GM04504 (cell line): ENCODE data around the gene INTS6L.
"Not testable (repeated sequence)": the region's sequence is repeated elsewhere in the genome, so short reads cannot be mapped to it uniquely, and the experiment has no call there.

Experiments
- DNase-seq: peaks from one replicate; pipeline ENCODE4 v3.0.0-alpha.2; 2012; ENCODE audit warnings: low read depth

Gene INTS6L

DNA sequence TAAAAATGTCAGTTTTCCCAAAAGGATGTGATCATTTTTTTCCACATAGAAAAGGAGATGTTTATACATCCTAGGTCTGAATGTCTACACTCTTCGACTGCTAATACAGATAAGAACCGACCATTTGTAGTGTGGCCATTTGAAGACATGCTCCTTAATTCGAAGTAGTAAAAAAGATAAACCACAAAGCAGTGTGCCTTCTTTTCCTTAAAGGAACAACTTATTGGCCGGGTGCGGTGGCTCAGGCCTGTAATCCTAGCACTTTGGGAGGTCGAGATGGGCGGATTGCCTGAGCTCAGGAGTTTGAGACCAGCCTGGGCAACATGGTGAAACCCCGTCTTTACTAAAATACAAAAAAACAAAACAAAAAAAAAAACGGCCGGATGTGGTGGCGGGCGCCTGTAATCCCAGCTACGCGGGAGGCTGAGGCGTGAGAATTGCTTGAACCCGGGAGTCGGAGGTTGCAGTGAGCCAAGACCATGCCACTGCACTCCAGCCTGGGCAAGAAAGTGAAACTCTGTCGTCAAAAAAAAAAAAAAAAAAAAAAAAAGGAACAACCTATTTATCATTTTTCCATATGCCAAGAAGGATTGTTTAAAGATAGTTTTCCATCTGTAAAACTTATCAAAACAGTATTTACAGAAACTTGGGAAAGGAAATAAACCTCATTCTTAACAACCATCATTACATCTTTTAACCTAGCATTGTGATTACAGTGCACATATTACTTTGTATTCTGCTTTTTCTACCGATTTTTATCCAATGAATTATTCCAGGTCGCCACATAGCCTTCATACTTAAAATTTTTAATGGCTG lies 2.6 kb downstream of the INTS6L start:
- no peak for DNase-seq

DNA sequence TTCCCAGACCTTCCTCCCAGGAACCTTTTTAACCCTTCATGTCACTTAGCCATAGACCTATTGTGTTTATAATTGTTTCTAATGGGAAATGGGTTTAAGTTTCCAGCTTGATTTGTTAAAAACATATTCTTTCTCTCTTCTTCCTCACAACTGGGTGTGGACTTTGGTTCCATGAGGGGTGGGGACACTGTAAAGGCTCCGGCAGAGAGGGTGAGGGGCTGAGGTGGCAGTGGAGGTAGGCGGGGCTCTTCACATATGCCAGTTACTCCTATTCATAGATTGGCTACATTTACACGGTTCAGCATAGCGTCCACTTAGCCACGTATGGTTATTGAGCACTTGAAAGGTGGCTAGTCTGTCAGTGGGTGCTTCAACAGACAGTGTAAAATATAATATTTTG lies 7.8 kb downstream of the INTS6L start:
- no peak for DNase-seq

DNA sequence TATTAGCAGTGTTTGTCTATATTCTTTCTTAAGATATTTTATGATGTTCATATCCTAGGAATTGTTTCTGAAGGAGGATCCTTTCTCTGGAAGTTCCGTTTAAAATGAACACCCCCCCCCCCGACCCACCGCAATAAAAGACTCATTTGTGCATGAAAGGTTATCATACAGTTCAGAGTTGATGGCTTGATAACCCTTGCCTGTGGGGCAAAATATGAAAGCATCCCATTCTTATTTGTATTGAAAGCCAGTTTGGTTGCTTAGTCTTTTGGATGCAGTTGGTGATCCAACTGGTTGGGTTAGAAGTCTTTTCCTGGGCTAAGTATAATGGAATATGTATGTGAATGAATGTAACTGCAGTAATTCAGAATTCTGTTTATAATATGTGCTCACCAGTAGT lies 8.3 kb downstream of the INTS6L start:
- DNase-seq, result no peak

DNA sequence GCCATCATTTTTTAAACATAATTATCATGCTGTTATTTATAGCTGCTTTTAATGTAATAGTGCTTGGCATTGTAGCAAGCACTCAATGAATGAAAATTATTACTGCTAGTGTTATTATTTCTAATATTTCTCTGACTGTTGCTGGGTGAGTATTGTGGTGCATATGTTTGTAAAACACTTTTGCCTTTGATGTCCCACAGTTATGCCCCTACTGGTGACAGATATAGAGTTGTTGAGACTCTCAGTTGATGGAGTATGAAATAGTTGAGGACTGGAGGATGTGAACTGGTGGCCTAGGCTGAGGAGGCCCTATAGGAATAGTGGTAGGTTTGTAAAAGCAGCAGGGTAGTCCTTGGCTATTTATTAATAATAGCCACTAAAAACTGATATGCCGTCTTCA lies 9.6 kb downstream of the INTS6L start:
- DNase-seq, result no peak

DNA sequence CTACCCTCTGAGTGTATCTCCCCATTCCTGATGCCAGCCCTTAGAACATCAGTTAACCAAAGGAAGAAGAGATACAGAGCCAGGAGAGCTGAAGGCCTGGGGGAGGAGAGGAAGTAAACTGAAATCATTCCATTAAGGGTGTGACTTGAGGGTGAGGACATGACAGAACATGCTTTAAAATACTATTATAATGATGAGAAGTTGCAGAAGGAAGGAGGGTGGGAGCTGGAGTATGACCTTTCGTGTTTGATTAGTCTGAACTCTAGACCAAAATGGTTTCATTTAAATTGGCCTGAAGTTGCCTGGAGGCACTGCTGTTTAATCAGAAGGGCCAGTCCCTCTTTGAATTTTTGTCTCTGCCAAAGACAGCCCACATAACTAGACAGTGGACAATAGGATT lies 11.4 kb downstream of the INTS6L start:
- no peak for DNase-seq

DNA sequence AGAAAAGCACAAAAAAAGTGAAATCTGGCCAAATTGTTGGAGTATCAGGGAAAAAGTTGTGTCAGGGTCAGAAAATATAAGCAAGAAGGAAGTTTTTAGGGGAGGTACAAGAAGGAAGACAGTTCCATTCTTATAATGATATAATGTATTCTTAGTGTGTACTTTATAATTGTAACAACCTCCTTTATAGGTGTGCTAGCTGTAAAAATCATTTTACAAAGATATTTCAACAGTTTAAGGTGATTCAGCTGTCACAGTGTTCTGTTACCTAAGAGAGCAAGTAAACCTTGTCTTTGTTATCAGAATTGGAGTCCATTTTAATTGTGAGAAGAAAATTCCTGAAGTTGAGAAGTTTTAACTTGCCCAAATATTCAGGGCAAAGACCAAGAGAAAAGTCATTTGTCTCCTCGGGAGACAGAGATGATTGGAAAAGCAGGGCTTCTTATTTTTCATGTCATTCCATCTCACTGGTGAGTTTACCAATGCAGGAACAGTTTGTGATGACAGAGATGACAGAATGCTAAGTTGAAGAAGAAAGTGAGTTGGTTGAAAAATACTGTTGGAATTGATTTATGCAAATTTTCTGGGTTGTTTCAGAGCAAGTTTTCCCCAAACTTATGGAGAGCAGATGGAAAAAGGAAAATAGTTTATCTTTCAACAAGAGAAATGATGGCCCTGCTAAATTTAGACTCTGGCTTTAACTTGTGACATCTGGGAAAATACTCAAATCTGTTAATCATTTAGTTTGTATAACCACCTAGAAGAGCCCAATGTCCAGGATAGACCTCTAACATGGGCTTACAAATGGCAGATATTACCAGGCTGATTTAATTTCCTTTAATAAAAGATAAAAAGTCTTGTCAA lies 14.8 kb downstream of the INTS6L start:
- DNase-seq, result no peak

DNA sequence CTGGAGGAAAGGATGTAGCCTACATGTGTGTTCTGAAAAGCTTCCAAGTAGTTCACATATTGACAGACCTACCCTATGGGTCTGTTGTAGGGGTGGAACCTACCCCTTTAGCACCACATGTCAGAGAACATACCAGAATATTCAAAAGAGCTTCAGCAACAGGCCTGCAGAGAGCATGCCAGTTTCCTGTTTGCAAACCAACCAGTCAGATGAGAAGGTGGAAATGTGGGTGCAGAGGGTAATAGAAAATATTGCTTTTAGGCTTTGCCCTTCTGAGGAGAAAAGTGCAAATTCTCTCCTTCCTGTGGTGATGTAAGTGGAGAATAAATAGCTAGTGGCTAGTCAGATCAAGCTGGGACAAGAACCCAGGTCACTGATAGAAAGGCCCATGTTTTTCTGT lies 16.4 kb downstream of the INTS6L start:
- DNase-seq, result no peak

DNA sequence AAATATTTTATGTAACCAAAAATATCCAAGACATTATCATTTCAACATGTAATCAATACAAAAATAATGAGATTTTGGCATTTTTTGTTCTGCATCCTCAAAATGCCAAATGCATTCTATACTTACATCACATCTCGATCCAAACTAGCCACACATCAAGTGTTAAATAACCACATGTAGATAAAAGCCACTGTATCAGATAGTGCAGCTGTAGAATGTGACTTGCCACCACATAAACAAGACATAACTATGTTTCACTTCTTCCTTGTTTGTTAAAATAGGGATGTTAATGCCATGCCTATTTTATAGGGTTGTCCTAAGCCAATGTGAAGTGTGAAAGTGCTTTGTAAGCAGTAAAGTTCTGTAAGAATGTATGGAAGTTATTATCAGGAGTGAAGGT lies 20.9 kb downstream of the INTS6L start:
- DNase-seq, result no peak

DNA sequence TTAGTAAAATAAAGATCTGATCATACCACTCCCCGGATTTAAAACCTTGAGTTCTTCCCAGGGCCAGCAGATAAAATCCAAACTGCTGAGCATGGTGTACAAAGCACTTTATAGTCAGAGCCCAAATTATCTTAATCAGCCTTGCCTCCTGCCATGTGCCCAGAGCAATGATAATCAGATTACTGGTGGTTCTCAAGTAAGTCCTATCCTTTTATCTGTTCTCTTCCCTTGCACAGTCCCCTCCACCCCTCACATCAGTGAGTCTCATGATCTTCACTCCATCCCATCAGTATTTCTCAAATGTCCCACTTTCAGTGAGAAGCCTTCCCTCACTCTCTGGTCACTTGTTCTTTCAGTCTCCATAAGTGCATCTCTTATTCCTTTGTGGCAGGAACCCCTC lies 22.7 kb downstream of the INTS6L start:
- no peak for DNase-seq

DNA sequence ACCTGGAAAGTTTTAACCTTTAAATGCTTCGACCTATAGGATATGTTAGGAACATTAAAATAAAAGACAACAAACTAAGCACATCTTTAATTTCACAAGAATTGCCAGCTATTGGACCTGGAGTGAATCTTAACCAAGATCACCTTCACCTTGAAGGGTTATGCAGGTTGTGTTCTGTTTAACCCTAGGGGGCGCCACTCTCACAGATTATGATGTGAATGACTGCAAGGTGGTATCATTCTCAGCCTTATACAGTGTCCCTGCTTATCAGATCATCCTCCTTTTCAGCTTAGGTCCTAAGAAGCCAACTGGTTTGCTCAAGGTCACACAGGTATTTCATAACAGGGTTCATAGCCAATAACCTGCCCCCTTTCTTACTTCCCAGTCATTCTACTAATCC lies 23.5 kb downstream of the INTS6L start:
- DNase-seq, result no peak

DNA sequence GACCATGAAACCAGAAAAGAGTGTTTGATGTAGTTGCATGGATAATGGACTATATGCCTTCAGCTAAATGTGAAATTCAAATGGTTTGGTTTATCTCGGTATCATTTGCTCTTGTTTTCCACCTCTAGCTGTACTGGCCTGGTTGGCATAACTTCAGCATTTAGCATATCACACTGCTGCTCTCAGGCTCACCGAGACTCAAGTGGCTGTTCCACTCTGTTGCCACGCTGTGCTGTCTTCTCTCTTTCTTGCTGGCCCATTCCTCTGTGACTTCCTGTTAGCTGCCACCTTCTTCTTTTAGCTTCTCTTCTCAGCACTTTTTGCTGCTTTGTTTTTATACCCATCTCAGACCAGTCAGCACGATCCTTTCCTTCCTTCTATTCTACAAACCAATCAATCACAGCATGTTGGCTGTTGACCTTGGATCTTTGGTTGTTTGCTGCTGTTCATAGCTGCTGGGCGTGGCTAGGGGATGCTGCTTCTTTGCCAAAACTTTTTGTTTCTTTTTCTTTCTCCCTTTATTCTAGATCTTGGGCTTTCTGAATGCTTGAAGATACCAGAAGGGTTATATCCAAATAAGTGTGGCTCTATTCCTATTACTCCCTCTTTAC lies 24.0 kb downstream of the INTS6L start:
- DNase-seq, result no peak

DNA sequence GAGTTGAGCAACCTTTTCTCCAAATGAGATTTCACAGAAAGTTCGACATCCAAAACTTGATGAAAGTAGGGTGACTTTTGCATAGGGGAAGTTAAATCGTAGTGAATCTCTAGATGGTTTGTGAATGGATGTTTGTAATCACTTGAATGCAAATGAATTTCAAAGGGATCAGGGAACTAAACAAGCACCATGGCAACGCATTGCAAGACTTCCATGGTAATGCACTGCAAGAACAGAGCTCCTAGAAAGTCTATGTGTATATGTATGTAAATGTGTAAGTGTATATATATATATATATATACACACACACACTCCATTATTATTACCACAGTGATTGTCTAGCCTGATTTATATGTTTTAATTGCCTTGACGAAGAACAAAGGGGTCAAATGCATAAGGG lies 27.3 kb downstream of the INTS6L start:
- DNase-seq, result no peak

DNA sequence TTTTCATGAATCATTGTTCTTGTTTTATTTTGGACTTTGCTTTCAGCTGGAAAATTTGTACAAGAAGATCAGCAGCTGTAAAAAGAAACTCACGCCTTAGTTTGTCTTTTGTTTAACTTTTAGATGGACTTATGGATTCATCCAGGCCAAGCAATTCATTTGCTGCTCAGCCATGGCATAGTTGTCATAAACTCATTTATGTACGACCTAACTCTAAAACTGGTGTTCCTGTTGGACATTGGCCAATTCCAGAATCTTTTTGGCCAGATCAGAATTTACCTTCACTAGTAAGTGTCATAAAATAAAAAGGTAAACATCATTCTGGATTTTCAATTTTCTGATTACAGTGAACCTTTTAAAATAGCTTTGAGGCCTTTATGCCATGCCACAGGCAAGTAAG lies 29.1 kb downstream of the INTS6L start:
- no peak for DNase-seq

DNA sequence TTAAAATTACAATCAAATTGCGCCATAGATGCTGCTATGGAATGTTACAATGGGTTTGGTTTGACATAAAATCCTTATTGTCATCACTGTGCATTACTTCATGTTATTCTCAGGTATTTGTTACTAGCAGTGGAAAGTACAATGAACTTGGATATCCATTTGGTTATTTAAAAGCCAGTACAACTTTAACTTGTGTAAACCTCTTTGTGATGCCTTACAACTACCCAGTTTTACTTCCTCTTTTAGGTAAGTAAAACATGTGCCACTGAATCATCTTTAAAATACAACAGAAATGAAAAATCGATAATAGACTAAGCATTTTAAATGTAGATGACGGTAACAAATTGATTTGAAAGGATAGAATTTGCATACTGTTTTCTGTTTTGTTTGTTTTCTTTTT lies 35.6 kb downstream of the INTS6L start:
- DNase-seq, result no peak

DNA sequence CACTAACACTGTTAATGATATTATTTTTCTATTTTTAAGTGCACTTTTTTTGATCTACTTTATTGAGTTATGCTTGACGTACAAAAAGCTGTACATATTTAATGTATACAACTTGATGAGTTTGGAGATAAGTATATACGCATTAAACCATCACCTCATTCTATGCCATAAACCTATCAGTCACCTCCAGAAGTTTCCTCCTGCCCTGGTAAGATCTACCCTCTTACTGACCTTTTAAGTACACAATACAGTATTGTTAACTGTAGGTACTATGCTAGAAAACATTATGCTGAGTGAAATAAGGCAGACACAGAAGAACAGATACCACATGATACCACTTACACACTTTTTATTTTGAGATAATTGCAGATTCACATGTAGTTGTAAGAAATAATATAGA lies 36.9 kb downstream of the INTS6L start:
- DNase-seq, result no peak

DNA sequence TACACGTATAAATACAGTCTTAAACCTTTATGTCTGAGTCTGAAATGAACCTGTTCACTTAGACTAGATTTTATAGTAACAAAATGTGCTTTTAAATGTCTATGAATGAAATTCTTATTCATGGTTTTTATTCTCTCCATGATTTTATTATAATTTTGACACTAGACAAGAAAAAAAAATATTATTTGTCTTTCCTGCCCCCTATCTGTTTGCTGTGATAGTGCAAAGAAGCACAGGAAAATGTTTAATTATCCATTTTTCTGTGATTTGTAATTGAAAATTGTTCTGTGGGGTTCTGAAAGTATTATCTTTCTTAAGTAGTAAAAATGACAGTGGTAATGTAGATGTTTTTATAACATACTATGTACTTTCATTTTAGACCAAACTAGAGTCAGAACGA lies 52.0 kb downstream of the INTS6L start:
- DNase-seq, result no peak

DNA sequence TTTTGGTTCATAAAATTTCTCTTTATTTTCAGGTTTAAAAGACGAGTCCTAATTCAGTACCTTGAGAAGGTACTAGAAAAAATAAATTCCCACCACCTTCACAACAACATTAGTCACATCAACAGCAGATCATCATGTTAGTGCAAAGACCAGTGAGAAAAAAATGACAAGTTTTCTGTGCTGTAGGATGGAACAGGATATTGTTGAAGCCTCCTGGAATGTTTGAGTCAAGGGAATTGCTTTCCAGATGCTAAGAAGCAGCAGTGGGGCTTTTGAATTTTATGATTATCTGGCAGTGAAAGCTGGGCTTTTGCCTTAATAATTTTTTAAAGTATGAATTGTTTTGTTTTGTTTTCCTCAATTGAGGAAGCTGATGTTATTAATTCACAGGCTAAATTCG lies 61.0 kb downstream of the INTS6L start:
- no peak for DNase-seq

DNA sequence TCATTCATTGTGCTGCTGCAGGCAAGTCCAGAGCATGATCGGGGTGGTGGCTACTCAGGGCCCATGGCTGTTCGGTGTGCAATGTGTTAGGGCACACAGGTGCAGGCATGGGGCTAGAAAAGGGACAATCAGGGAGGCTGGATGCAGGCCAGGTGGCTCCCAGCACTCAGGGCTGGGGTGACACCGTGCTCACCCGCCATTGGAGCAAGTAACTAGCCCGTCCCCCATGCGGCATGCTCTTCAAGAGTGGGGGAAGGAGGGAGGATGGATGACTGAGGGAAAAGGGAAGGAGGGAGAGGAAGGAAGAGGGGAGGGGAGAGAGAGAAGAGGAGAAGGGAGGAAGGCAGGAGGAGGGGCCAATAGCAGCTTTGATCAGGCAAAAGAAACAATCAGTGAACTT lies 64.7 kb downstream of the INTS6L start:
- no peak for DNase-seq

DNA sequence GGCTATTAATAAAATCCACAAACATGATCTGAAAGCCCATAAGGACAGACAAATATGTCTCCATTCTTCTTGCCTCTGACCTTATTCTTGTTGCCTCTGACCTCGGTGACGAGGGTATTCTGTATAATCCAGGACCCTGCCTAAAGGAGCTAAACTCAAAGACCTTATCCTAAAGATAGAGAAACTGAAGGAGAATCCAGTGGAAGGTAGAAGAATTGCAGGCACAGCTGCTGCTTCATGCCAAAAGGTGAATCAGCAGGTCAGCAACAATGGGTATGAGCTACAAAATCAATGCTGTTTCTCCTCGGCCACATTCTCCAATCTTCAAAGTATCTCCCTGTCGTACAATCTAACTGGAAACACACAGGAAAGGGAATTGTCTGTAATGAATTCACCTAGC lies 71.4 kb downstream of the INTS6L start:
- DNase-seq, result no peak

DNA sequence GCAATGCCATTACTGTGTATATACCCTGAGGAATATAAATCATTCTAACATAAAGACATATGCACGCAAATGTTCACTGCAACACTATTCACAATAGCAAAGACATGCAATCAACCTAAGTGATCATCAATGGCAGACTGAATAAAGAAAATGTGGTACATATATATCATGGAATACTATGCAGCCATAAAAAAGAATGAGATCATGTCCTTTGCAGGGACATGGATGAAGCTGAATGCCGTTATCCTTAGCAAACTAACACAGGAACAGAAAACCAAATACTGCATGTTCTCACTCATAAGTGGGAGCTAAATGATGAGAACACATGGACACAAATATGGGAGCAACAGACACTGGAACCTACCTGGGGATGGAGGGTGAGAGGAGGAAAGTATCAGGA lies 73.6 kb downstream of the INTS6L start:
- DNase-seq, result not testable (repeated sequence)

DNA sequence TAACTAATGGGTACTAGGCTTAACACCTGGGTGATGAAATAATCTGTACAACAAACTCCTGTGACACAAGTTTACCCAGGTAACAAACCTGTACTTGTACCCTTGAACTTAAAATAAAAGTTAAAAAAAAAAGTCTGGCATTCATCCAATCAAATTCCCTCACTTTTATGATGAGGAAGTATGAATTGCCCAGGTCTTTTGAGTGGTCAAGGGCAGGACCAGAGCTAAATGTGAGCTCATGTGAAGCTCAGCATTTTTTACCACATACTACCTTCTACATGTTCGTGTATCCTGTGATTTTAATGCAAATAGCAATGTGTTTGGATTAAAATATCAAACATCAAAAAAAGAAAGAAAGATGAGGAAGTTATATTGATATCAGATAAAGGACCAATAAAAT lies 74.0 kb downstream of the INTS6L start:
- DNase-seq, result not testable (repeated sequence)

DNA sequence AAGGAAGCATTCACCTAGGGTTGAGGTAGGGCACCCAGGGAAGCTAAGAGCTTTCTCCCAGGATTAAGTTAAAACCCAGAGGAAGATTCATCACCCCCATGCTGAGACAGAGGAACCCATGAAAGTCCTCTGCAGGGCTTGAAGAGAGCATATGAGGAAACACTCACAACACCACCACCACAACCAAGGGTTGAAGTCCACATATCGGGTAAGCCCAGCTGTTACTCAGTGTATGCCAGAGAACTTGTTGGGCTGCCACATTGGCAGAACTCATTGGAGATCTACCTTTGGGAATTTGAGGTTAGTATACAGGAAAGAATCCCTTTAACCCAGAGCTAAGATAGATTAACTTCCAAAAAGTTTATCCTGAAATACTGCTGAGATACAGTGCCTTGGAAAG lies 75.1 kb downstream of the INTS6L start:
- DNase-seq, result no peak

DNA sequence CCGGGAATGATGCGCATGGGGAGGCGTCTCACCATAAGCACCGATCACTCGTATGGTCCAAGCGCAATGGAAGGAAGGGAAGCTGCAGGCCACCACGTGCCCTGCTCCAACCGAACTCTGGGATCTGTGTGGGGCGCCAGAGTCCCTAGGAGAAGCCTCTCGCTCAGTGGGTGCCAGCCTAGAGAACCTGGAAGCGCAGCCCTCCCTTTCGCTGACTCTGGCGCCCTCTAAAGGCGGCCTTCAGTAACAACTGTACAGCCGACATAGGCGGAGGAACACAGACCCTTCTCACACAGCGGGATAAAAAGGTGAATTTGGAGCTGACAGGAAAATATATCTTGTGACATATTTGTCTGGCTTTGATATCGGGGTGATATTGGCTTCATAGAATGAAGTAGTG lies 76.0 kb downstream of the INTS6L start:
- DNase-seq, result no peak
